Stimulated activated CD8-positive, alpha-beta memory T cell treated with anti-CD3 and anti-CD28 coated beads, Interleukin-4, amount 100 ng/mL, for 1 hour (primary cell): ENCODE data around the gene CD82.

Source experiments
- DNase-seq, 2 donors: peaks; one replicate each; pipeline ENCODE4 v3.0.0-alpha.2; 2020; ENCODE audit warnings: low read depth in 2 of 2, low spot score in 1 of 2

CD82 gene

GRCh38 chr11:44615041-44615755, 49.7 kb downstream of the CD82 start:
- DNase-seq, result no peak

DNA sequence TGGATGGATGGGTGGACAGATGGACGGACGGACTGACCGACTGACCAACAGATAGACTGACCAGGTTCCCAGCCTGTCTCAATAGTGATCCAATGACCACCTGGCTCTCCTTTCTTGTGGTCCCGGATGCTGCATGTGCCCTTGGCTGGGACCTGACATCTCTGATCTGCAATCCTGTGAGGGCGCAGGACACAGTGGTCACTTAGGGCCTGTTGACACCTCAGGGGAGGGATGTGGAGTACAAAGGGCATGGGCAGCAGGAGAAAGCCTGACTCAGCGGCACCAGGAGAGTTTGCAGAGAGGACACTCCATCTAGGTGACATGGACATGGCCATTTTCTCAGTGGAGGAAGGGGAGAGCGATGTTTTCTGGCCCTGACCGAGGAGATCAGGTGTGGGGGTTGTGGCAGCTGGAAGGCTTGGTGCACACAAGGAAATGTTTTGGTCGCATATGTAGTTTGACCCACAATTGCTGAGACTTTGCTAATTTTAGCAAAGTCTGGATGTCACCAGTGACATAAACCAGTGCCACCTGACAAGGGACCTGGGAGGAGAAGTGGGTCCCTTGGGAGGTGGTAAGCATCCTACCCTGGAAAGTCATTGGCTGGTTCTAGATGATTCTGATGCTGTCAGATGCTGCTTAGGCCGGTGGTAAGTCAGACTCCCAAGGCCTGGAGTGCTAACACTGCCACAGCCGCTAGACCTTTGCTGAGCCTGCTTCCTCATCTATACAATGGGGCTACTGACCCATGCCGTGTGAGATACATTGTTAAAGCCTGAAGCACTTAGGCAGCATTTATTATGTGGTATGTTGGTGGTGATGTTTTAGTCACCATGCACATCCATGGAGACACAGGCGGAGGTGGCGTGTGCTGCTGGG, 50.7 kb downstream of the CD82 start:
- no peak for DNase-seq

- no peak for DNase-seq
Observed at GRCh38 chr11:44617671-44618461, 52.4 kb downstream of the CD82 start.

GRCh38 chr11:44618561-44619425, 53.3 kb downstream of the CD82 start:
- DNase-seq, result no peak

DNA sequence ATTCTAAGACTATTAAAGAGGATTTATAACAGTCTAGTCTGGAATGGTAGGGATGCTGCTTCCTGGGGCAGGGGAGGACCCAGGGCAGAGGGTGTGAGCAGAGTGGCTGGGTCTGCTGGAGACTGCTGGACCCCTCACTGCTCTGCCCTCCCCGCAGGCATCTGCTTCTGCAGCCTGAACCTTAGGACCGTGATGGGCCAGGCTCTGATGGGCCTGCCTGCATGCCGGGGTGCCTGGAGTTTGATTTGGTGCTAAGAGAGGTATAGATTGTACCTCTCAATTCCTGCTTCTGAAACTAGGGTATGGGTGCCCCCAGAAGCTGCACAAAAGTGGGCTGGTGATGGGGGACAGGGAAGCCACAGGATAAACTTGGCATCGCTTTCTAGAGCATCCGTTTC, 54.9 kb downstream of the CD82 start:
- DNase-seq, result no peak

DNA sequence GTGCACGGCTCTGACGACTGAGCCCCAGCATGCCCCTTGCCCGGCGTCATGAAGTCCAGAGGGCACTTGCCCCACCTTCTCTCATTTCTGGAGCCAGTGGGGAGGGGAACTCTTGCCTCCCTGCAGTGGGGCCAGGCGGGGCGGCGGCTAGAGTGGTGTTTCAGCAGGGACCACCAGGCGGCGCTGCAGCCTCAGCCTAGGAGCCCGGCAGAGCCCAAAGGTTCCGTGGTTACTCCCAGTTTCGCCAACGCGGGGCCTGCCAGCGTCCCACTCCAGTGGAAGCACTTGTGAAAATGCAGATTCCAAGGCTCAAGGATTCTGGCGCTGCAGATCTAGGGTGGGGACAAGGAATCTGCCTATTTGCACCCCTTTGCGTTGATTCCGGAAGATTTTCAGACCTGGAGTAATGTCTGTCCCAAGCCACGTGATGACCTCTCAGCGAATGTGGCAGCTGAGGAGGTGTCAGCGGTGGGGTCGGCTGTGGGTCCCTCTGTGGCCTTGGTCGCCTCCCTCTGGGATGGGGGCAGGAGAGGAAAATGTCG, 55.7 kb downstream of the CD82 start:
- no peak for DNase-seq

GRCh38 chr11:44621784-44622183, 56.3 kb downstream of the CD82 start:
- no peak for DNase-seq

DNA sequence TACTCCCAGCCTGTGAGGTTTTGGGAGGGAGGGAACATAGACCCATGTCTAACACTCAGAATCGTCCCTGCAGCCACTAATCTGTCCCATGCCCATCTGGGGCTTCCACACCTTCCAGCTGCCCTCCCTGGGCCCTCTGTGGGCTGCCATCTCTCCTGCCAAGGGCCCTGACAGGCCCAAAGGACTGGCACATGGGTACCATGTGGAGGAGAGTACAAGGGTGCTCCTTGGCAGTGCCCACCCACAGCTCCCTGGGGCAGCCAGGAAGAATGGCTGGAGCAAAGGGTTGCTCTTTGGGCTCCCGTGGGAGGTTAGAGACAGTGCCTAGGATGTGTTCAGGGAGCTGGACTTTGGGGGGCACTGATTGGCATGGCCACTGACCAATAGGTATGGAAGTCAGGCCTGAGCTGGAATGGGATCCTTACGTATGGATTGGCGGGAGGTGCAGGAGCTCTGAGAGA, 56.8 kb downstream of the CD82 start:
- DNase-seq, result no peak

- DNase-seq, result no peak
Observed at GRCh38 chr11:44622721-44623258, 57.3 kb downstream of the CD82 start.

DNA sequence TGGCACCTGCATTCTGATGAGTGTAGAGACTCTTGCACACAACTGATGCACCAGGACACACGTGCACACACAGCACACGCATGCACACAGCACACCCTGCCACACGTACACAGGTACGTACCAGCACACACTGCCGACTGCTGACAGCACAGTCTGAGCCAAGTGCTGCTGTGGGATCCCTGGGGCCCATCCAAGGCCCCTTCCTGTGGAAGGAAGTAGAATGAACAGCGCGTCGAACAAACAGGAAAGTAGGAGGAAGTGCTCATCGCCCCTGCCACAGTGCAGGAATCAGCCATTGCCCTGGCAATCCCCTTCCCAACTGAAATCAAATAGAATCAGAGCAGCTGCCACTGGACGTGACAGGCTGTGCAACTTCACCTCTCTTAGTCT, 57.9 kb downstream of the CD82 start:
- no peak for DNase-seq

GRCh38 chr11:44623731-44624491, 58.4 kb downstream of the CD82 start:
- no peak for DNase-seq

DNA sequence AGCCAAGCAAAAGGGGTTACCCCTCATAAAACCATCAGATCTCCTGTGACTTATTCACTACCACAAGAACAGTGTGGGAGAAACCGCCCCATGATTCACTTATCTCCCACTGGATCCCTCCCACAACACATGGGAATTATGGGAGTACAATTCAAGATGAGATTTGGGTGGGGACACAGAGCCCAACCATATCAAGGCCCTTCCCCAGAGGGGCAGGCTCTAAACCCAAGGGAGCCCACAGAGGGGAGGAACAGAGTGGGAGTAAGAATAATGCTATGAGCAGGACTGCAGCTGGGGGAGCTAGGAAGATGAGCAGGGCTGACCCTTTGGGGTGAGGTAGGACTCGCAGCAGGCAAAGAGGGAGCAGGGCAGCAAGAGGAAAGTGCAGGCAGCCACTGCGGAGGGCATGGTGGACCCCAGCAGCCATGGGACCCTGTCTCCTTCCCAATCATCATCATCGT, 59.3 kb downstream of the CD82 start:
- no peak for DNase-seq

DNA sequence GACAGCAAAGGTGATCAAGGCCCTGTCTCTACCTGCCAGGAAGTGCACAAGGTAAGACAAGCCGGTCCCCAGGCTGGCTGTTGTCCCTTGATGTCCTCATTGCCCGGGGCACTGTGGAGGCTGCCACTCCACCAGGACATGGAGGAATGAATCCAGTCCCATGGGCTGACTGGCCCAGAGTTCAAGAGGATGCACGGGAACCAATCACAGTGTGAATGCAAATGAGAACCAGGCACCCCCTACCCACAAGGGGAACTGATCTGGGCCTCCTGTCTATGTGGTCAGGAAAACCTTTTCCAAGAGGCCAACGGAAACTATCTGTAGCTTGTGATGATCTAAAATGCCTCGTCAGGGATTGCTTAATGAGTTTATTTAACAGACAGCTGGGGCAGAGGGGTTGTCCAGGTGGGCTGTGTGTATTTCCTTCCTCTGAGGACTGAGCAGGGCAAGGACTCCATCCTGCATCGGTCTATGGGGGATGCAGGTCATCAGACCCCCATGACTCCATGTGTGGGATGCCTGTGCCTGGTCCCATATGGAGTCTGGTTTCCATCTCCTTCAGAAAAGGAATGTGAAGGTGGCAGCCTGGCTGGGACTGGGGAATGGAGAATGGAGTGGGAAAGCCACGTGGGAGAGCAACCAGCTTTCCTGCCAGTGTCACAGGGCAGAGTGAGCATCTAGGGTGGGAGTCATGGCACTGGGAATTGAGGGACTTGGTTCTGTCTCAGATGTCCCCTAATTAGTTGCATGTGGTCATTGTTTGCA, 60.5 kb downstream of the CD82 start:
- no peak for DNase-seq

DNA sequence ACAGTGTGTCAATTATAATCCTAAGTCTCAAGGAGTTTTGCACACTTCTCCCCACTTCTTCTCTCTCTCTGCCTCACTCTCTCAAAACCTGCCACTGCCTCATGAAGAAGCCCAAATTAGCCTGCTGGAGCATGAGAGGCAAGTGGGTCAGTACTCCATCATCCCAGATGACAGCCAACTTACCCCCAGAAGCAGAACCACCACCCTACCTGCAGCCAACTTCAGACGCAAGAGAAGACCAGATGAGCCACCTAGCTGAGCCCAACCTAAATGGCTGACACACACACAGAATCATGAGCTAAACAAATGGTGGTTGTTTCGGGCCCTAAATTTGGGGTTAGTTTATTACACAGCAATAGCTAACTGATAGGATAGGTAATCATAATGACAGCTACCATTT, 61.2 kb downstream of the CD82 start:
- DNase-seq, result no peak

DNA sequence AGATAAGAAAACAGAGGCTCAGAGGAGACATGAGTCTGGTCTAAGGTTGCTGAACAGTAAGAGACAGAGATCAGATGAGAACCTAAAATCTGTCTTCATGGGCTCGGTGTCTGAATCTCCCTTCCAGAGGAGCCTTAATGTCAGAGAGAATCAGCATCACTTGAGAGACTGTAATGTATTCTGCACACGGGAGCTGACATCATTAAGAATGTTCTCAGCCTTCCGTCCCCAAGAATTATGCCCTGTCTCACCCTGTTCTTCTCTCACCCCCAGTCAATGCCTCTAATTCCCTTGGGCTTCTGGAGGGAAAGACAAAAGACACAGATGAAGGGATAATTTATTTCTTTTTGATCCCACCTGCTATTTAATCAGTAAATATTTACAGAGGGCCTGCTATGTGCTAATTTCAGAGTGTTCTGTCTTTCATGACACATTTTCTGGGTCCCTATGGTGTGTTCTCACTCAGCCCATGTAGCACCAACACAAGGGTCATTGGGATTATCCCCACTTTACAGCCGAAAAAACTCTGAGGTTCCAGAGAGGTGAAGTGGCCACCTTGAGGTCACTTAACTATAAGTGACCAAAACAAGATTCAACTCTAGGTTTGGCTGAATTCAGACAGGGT, 61.8 kb downstream of the CD82 start:
- DNase-seq, result no peak

- DNase-seq, result no peak
Observed at GRCh38 chr11:44627911-44628729, 62.7 kb downstream of the CD82 start.
